K562 (cell line): ENCODE results near the gene PYGO2. TPM values are rescaled to one million over a fixed set of nuclear protein-coding genes. Genes with fewer than 3 reads are reported as not detected.

Experiments used
- AFF1 ChIP-seq, 2 experiments: fragments of 450-650 bp; IDR thresholded peaks; 2 replicates each; pipeline ENCODE4 v1.6.1; 2018; ENCODE audit warnings: mild to moderate bottlenecking in 2 of 2, low read depth in 1 of 2; ENCODE audit not compliant: partially characterized antibody in 2 of 2
- CREB3 ChIP-seq: fragments of 450-650 bp; conservative IDR thresholded peaks from 2 replicates; pipeline ENCODE4 v1.6.1; 2016; ENCODE audit warnings: missing genetic modification characterization, low read depth, mild to moderate bottlenecking, missing compliant biosample characterization, moderate library complexity
- PRPF4 ChIP-seq: fragments of 200-400 bp; formaldehyde crosslinking; IDR thresholded peaks from one replicate; pipeline ENCODE4 v1.6.1; 2017; ENCODE audit warnings: low read length, low read depth, mild to moderate bottlenecking; ENCODE audit not compliant: insufficient read depth, poor library complexity, severe bottlenecking
- REST ChIP-seq, 2 experiments: fragments of 450-650 bp; formaldehyde crosslinking in 1 of 2; IDR thresholded peaks; 2 replicates each; pipeline versions ENCODE4 v1.4.0 to v1.6.1; 2014 to 2020; ENCODE audit warnings: mild to moderate bottlenecking in 2 of 2, borderline replicate concordance in 1 of 2, low read depth in 1 of 2
- RNF219 ChIP-seq: fragments of 250-450 bp; sonication (Bioruptor Pico); IDR thresholded peaks from 2 replicates; pipeline ENCODE4 v1.5.0; 2022; ENCODE audit warnings: mild to moderate bottlenecking
- SRF ChIP-seq, 2 experiments: fragments of 250-450, 450-650 bp in 1 of 2; sonication (Bioruptor Pico) in 1 of 2; sonication (generic) in 1 of 2; formaldehyde crosslinking; IDR thresholded peaks; 2 replicates each; pipeline versions ENCODE4 v1.5.0 to v1.5.1; 2020 to 2022; ENCODE audit warnings: mild to moderate bottlenecking in 1 of 2, missing genetic modification reagents in 1 of 2
- ZNF3 ChIP-seq: fragments of 250-450 bp; sonication (Bioruptor Pico); IDR thresholded peaks from 2 replicates; pipeline ENCODE4 v1.5.0; 2021; ENCODE audit warnings: mild to moderate bottlenecking, moderate library complexity
- polyA plus RNA-seq, 8 experiments: library from polyadenylated mRNA; depleted of rRNA in 4 of 8; stranded (reverse) in 5 of 8; unstranded in 3 of 8; fragments of >200 nt; fragmentation: Nextera tagmentation in 2 of 8; fragmentation: Illumina TruSeq in 1 of 8; extraction: Ambion mirVana in 2 of 8; extraction: Trizol in 1 of 8; gene quantifications; 2 replicates each; pipeline versions ENCODE4 v1.2.1 to v1.2.3, GENCODE V29; 2011 to 2014; ENCODE audit warnings: inconsistent platforms in 1 of 8, missing spikeins in 1 of 8
- total RNA-seq, 7 experiments: library from RNA; depleted of rRNA in 6 of 7; stranded (reverse); fragments of >200 nt in 6 of 7; fragmentation: Illumina TruSeq in 2 of 7; extraction: Trizol in 2 of 7; gene quantifications; 2 replicates each; pipeline versions ENCODE4 v1.2.1 to v1.2.3, GENCODE V29; 2011 to 2021; ENCODE audit warnings: low replicate concordance in 1 of 7

PYGO2 gene
- total and polyA plus RNA-seq, 9 of the 15 experiments (the other 6 are each of a cell fraction or from before 2014, with no cell fraction given), result 8.3 to 36.2 (median 18.2) TPM

GRCh38 chr1:154973344-154974101 is 11.9 kb upstream of the PYGO2 start (continued):
- TF ChIP-seq RNF219 (CRISPR knock-in tag) (no peak), AFF1 (IDR thresholded peaks at IDR 0.05; ENCODE audit: low read depth in 1 of 2, partially characterized antibody in 2 of 2) (peak in 1 of 2 experiments; percentile 30), PRPF4 (no peak), ZNF3 (CRISPR knock-in tag) (no peak), SRF (CRISPR knock-in tag; IDR thresholded peaks at IDR 0.05) (peak in 1 of 2 experiments; percentile 25; a peak in 1 of 4 replicates), REST (IDR thresholded peaks at IDR 0.05; ENCODE audit: borderline replicate concordance) (no peak; the same call in 1 of the 2 replicates), REST (CRISPR knock-in tag; IDR thresholded peaks at IDR 0.05; ENCODE audit: low read depth) (no peak), CREB3 (tag) (no peak)
